HEK293 (cell line): ENCODE measurements around the gene ZFAND3.

ENCODE experiments used
- CTCF ChIP-seq: fragments of 450-650 bp; formaldehyde crosslinking; IDR thresholded peaks from 2 replicates; pipeline ENCODE4 v1.5.1; 2016; ENCODE audit warnings: missing biosample characterization, missing genetic modification characterization
- INSM2 ChIP-seq: fragments of 450-650 bp; formaldehyde crosslinking; IDR thresholded peaks from 2 replicates; pipeline ENCODE4 v1.5.1; 2016; ENCODE audit warnings: missing biosample characterization, missing genetic modification characterization
- REST ChIP-seq: fragments of 450-650 bp; formaldehyde crosslinking; IDR thresholded peaks from 2 replicates; pipeline ENCODE4 v1.5.1; 2016; ENCODE audit warnings: missing biosample characterization, missing genetic modification characterization
- SP2 ChIP-seq: fragments of 450-650 bp; formaldehyde crosslinking; IDR thresholded peaks from 2 replicates; pipeline ENCODE4 v1.5.1; 2016; ENCODE audit warnings: missing biosample characterization, missing genetic modification characterization
- ZNF398 ChIP-seq: fragments of 450-650 bp; formaldehyde crosslinking; IDR thresholded peaks from 2 replicates; pipeline ENCODE4 v1.5.1; 2017; ENCODE audit warnings: missing biosample characterization, missing genetic modification characterization
- ZNF776 ChIP-seq: fragments of 450-650 bp; formaldehyde crosslinking; IDR thresholded peaks from 2 replicates; pipeline ENCODE4 v1.5.0; 2017; ENCODE audit warnings: missing biosample characterization, missing genetic modification characterization, borderline replicate concordance
- ZNF777 ChIP-seq: fragments of 450-650 bp; formaldehyde crosslinking; IDR thresholded peaks from 2 replicates; pipeline ENCODE4 v1.5.1; 2017; ENCODE audit warnings: missing biosample characterization, missing genetic modification characterization, borderline replicate concordance
- TF ChIP-seq, protein P1 (sequence below): fragments of 450-650 bp; formaldehyde crosslinking; IDR thresholded peaks from 2 replicates; pipeline ENCODE4 v1.5.1; 2016; ENCODE audit warnings: missing biosample characterization, missing genetic modification characterization

DNA sequence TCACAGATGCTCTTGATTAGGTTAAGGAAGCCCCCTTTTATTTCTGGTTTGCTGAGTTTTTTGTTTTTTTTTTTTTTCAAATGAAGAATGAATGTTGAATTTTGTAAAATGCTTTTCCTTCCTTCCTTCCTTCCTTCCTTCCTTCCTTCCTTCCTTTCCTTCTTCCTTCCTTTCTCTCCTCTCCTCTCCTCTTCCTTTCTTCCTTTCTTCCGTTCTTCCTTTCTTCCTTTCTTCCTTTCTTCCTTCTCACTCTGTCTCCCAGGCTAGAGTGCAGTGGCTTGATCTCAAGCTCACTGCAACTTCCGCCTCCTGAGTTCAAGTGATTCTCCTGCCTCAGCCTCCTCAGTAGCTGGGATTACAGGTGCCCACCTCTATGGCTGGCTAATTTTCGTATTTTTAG is 158.2 kb downstream of the ZFAND3 start:
- TF ChIP-seq CTCF (tag by site-specific recombination) = no peak
- TF ChIP-seq ZNF398 (tag by site-specific recombination) = no peak
- TF ChIP-seq INSM2 (tag by site-specific recombination) = no peak
- no peak for TF ChIP-seq SP2
- no peak for TF ChIP-seq ZNF777 (tag by site-specific recombination)
- TF ChIP-seq ZNF776 (tag by site-specific recombination) = no peak
- no peak for TF ChIP-seq REST (tag by site-specific recombination)
- TF ChIP-seq, protein P1, sequence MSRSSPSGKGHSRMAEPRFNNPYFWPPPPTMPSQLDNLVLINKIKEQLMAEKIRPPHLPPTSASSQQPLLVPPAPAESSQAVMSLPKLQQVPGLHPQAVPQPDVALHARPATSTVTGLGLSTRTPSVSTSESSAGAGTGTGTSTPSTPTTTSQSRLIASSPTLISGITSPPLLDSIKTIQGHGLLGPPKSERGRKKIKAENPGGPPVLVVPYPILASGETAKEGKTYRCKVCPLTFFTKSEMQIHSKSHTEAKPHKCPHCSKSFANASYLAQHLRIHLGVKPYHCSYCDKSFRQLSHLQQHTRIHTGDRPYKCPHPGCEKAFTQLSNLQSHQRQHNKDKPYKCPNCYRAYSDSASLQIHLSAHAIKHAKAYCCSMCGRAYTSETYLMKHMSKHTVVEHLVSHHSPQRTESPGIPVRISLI (tag by site-specific recombination) = no peak
